GM23248 (cell line): ENCODE data around the gene MED17.

Source experiments
- EZH2 ChIP-seq: fragments of 200-600 bp; sonication (generic); IDR thresholded peaks from 2 replicates; pipeline ENCODE4 v1.6.1; 2018; ENCODE audit warnings: antibody characterized with exemption, mild to moderate bottlenecking; ENCODE audit not compliant: insufficient read depth, poor library complexity, severe bottlenecking
- EZH2phosphoT487 ChIP-seq: fragments of 200-600 bp; sonication (generic); IDR thresholded peaks from 2 replicates; pipeline ENCODE4 v1.6.1; 2018; ENCODE audit warnings: antibody characterized with exemption, moderate library complexity, mild to moderate bottlenecking, low read depth; ENCODE audit not compliant: insufficient read depth

DNA sequence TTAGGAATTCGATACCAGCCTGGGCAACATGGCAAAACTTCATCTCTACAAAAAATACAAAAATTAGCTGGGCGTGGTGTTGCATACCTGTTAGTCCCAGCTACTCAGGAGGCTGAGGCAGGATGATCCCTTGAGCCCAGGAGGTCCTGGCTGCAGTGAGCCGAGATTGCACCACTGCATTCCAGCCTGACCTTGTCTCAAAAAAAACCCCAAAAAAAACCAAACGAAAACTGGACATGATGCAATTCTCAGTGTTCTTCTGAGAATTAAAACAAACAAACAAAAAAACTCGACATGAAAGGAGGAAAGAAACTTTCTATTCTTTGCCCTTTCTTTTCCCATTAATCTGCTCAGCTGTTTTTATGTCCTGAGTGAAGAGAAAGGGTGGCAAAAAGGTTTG, 7.4 kb downstream of the MED17 start:
- no peak for TF ChIP-seq EZH2
- no peak for TF ChIP-seq EZH2phosphoT487
